AML-193 (cell line): ENCODE measurements around the gene AMMECR1.
A peak's percentile ranks its signal among the peaks of the same experiment; 100 is the strongest.
"Not testable (repeated sequence)": the region's sequence is repeated elsewhere in the genome, so short reads cannot be mapped to it uniquely, and the experiment has no call there.

Source experiments
- DNase-seq, 2 experiments: peaks; one replicate each; lab custom pipeline; 2025; lab: John Stamatoyannopoulos, UW

AMMECR1 gene

DNA sequence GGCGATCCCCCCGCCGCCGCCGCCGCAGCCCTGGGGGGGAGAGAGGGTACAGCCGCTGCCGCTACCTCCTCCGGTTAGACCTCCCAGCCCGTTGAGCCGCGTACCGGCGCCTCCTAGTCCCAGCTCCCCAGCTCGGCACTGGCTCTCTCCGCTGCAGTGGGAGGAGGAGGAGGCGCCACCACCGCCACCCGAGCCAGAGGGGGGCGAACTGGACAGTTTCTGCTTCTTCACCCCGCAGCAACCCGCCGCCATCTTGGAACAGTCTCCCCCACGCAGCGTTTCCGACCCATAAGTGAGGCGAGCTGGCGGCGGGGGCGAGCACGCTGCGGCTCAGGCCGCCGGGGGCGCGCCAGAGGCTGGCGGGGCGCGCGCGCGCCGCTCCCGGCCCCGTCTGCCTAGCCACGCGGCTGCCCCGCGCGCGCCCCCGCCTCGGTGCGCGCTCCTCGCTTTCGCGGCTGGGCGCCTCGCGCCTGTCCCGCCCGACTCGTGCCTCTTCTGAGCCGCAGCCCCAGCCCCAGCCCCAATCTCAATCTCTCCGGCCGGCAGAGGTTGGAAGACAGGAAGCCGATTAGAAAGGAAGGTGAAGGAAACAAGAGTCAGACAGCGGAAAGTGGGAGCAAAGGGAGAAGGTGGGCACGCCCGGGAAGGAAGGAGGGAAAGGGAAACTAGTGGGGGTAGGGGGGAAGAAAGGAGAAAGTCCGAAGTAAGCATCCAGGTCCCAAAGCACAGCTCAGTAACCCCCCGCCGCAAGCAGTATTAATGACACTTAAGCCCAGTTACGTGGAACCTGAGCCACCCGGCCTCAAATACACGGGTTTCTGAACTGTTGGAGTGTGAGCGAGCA lies at the start of gene AMMECR1:
TSS of gene AMMECR1 (minus strand) at position 266 of the 844 bp plus-strand sequence. CDS start at position 252, 14 bp downstream.
- DNase-seq, result peak; percentile 48 to 60

DNA sequence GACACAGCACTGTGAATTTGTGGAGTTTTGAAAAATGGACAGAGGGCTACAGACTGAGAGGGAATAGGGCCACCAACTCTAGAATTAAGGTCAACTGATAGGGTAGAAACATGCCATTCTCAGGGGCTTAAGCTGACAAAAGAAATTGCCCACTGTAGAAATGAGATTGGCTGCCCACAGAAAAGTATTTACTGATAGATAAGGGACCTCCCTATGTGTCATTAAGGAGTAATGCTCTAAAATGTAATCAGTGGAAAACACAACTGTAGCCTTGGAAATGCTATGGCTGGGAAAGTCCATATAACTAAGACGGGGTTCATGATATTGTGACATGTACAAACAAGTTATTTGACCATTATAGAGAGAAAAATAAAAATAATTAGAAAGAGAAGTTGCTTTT lies 45.4 kb upstream of the AMMECR1 start:
- no peak for DNase-seq

DNA sequence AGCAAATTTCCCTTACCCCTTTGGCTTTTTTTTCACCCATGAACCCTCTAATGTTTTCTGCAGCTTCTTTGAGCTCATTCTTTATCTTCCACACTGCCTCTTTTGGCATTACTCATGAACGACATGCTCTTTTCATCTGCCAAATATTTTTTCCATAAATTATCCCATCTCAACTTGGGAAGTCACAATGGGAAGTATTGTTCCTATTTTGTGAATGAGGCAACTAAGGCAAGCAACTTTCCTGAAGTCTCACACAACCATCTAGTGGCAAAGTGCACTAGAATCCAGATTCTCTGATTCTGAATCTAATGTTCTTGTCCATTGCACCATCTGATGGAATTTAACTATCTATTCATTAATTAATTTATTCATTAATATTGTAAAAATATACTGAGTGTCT lies 41.4 kb upstream of the AMMECR1 start:
- DNase-seq, result no peak

DNA sequence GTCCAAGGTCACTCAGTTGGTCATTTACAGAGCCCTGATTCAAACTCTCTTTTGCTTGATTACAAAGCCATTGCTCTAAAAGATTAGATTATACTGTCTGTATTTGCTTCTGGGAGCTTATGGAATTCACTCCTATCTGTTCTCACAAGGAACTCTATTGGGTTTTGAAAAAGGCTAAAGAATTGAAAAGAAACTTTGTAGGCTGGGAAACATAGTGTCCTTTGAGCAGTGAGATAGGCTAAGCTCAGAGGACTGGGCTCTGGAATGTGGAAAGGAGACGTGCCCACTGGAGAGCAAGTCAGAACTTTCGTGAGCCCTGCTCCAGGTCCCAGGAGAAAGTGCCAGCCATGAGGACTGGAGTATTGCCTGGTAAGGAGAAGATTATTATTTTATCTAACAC lies 40.7 kb upstream of the AMMECR1 start, which contains the start of gene RTL9:
TSS of gene RTL9 (plus strand) at position 301 of the 400 bp plus-strand sequence. CDS start 91,770 bp downstream, outside the sequence.
- DNase-seq, result no peak

DNA sequence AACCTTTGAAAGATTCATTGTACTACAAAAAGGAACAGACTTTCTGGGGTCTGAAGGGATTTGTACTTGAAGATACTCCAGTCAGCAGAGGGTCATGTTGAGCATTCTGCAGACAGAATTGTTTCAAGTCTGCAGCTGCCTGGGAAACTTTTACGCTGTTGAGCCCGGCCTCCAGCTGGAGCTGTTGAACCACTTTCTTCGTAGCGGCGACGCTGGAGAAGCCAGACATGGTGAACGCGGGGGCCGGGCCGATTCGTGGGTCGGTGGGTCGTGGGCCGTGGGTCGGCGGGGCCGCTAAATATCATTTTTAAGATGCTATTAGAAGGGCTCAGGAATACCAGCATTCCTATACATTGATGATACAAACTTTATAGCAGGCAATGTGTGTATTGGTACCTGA lies 28.8 kb upstream of the AMMECR1 start:
- DNase-seq, result no peak

DNA sequence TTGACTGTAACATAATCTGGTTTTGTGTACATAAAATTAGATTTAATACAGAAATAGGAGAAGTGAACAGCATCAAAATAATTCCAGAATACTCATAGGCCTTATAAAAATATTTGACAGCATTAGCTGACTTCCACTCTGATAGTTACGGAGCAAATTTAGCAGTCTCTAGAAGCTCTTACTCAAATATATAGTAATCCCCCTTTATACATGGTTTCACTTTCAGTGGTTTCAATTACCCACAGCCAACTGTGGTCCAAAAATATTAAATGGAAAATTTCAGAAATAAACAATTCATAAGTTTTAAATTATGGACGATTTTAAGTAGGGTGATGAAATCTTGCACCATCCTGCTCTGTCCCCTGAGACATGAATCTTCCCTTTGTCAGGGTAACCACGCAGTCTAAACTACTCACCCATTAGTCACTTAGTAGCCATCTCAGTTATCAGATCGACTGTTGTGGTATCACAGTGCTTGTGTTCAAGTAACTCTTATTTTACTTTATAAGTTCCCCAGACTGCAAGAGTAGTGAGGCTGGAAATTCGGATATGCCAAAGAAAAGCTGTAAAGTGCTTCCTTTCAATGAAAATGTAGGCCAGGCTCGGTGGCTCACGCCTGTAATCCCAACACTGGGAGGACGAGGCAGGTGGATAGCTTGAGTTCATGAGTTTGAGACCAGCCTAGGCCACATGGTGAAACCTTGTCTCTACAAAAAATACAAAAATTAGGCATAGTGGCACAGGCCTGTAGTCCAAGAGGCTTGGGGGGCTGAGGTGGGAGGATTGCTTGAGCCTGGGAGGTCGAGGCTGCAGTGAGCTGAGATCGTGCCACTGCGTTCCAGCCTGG lies 23.5 kb upstream of the AMMECR1 start:
- no peak for DNase-seq

DNA sequence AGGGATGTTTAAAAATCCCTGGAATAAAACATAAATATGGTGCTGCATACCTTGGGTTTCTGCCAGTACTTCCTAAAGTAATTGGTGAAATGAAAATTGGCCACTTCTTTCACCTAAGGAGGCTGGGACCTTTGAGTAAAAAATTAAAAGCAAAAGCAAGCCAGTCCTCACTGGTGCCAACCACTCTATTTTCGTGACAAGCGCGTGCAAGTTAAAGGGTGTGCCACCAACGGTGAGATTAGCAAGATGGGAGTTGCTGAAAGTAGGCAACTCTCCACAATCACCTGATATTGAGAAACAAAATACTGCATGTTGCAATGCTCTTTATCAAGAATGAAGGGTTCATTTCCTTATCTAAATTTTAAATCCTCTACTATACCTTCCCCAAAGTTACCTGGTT lies 21.1 kb upstream of the AMMECR1 start:
- no peak for DNase-seq

DNA sequence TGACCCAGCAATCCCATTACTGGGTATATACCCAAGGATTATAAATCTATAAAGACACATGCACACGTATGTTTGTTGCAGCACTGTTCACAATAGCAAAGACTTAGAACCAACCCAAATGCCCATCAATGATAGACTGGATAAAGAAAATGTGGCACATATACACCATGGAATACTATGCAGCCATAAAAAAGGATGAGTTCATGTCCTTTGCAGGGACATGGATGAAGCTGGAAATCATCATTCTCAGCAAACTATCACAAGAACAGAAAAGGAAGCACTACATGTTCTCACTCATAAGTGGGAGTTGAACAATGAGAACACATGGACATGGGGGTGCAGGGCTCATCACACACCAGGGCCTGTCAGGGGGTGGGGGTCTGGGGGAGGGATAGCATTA lies 15.6 kb upstream of the AMMECR1 start:
- not testable (repeated sequence) for DNase-seq

DNA sequence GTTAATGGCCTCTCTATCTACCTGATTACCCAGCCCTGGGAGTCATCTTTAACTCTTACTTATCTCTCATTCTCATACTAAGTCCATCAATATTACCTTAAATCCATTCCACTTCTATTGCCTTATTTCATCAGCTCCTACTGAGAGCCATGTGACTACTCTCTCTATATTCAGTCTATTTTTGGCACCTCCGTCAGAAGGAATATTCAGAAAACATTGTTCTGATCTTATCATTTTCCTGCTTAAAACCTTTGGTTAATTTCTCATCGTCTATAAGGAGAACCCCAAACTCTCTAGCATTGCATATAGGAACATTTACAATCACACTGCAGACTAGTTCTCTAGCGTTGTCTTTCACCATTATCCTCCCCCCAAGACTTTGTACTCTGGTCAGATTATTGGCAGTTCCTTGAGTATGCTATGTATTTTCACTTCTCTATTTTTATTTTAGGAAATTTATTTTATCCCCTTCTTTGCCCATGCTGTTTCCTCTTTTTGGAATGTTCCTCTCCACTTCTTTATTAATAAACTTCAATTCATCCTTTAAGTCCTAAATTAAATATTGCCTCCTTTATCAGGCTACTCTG lies 13.7 kb upstream of the AMMECR1 start:
- no peak for DNase-seq

DNA sequence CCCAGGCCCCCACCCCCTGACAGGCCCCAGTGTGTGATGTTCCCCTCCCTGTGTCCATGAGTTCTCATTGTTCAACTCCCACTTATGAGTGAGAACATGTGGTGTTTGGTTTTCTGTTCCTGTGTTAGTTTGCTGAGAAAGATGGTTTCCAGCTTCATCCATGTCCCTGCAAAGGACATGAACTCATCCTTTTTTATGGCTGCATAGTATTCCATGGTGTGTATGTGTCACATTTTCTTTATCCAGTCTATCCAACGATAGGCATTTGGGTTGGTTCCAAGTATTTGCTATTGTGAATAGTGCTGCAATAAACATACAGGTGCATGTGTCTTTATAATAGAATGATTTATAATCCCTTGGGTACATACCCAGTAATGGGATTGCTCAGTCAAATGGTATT lies 10.7 kb upstream of the AMMECR1 start:
- not testable (repeated sequence) for DNase-seq

DNA sequence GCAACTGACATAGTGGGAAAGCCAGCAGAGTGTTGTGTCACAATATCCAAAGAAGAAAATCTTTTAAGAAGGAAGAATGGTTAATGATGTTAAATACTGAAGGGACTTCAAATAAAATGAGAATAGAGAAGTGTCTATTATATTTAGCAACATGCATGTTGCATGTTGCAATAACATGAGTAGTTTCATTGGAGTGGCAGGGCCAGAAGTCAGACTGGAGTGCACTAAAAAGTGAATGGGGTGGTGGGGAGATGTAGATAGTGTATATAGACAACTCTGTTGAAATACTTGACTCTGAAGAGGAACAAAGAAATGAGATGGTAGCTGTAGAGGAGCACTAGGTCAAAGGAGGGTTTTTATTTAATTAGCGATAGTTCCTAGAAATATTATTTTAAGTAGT lies 9.5 kb upstream of the AMMECR1 start:
- DNase-seq, result peak; percentile 61 to 75

DNA sequence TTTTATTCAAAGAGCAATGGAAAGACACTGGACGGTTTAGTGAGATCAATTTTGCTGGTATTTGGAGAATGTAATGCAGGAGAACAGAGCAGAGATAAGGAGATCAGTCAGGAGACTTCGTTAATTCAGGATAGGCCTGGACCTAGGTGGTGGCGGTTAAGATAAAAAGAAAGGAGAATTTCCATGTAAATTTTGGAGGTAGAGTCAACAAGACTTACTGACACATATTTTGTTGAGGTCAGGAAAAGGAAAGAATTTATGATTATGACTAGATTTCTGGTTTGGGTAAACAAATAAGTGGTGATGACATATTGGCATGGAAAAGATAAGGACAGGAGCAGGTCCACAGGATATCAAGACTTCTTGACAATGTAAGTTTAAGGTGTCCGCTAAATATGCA lies 8.8 kb upstream of the AMMECR1 start:
- no peak for DNase-seq

DNA sequence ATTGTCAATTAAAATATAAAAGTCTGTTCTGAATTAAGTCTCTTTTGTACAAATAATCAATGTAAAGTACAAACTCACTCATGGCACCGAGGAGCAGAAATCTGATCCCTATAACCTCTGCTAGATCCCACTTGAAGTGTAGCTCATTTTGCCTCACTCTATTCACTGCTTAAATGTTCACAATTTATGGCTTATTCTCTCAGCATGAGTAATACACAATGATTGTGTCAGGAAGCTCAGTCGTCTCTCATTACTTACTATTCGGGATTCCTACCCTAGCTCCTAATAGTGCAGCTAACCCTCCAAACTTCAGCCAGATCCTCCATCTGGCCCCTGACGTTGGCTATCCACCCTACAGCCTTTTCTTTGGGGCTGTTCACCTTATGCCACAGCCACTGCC lies 4.7 kb upstream of the AMMECR1 start:
- DNase-seq, result no peak

DNA sequence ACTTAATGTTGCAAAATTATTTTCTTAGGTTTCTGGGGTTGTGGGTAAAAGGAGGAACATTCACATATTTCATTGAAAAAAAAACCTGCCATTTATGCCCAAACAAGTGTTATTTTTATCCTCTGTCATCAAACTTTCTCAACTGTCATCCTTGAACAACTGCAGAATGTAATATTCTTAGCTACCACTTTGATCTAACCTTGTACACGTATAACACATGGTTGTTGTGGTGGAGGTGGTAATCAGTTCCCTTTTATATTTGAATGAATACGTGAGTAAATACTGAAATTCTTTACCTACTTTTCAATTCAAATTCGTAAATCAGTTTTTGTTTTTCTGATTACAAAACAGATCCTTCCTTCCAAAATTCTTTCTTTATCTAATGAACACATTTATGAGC lies 3.8 kb upstream of the AMMECR1 start:
- DNase-seq, result no peak

DNA sequence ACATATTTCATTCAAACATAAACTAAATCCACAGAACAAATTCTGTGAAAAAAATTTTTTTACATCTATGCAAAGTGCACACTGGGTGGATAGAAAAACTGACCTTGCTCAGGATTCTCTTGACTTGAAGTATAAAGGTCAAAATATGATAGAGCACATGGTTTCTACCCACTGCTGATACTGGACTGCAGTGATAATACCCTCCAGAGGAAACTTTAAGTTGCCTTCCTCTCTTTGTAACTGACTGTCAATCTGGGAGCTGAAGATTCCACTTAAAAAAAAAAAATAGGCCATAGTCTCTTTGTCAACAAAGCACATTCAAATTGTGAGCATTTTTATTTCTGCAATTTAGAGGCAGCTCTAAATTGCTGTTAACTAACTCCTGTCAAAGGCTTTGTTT lies 3.2 kb upstream of the AMMECR1 start:
- no peak for DNase-seq

DNA sequence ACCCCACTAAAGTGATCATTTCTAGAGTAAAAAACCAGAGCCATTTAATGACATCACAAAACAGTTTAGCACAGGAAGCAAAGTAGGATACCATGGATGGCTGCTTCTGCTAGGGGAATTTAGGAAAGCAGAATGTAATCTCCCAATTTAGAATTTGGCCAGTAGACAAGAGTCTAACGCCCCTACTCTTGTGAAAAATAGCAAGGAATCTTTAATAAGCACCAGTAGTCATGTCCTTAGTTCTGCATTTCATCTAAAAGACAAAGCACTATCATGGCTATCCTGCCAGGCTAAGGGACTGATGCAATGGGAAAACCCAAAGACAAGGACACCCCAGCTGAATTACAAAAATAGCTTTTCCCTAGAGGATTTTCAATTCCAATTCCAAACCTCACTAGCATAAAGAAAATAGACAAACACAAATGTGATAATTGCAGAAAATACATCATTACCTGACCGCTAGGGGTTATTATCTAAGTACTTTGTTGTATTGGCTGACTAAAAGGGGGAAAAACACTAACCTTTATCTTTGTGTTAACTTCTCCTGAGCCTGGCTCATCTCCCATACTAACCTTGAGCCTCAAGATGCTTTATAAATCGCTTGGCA lies 2.6 kb upstream of the AMMECR1 start:
- DNase-seq, result no peak

DNA sequence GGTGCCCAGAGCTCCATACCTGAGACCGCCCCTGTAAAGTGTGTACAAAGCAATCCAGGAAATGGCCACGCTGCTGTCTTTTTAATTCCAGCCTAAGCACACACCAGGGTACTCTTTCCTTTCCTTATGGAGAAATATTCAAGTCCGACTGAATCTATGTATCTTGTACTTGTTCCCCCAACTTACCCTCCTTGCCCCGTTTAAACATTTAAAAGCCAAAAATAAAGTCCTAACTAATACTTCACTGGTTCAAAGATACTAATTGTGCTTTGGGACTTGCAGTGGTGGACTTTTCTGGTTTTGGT lies 731 bp upstream of the AMMECR1 start:
- peak in 1 of 2 experiments; percentile 12 for DNase-seq

DNA sequence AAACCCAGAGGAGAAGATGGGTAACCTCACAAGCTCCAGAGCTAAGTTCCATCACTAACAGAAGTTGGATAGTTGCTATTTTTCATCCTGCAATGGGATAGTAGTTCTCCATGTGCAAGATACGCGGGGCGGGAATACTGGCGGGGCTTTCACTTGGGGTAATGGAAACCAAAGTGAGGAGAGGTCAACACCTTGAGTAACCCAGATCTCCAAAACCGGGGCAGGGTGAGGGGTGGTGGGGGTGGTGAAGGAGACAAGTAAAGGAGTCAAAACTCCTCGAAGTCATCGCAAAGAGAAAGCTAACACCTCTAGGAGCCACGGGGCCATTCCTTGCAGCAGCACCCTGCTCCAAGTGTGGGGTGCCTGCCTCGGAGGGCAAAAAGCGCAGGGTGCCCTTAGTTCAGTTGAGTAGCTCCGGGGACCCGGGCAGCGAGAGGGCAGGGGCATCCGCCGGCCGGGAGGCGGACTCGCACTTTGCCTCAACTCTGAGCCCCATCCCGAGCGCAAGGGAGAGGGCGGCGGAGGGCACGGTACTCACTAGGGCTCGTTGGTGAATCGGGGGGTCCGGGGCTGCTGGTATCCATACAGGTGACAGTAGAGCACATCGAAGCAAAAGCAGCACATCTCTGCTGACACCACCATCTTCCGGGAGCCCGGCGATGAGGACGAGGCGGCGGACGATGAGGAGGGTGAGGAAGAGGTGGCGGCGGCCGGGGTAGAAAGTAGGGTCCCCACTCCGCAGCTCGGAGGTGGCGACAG lies 645 bp downstream of the AMMECR1 start:
- DNase-seq, result no peak

DNA sequence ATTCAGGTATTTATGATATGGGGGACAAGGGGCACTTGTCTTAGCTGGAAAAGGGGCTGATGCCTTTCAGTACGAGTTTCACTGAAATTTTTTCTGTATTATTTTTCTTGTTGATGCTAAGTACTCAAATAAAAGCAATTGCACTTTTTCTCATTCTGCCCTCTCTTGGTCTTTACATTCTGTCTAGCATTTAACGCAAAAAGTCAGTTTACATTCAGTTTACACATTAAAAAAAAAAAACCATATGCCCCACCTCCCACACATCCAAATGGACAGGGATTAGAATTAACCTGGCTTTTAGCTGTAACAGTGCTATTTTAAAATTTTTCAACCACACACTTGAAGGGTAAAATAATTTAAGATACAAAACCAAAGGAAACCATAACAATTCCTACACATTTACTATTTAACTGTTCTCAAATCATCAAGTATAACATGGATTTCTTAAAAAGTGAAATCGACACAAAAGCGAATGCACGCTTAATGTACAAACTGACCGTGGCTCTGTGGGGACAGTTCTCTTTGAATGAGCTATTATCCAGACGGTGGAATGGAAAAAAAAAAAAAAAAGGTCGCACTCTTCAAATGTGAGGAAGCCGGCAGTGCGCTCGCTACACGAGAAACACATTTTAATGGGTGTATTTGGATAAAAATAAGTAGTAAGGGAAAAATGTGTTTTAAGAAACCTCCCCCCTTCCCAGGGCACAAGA lies 1.4 kb downstream of the AMMECR1 start:
- DNase-seq, result no peak

DNA sequence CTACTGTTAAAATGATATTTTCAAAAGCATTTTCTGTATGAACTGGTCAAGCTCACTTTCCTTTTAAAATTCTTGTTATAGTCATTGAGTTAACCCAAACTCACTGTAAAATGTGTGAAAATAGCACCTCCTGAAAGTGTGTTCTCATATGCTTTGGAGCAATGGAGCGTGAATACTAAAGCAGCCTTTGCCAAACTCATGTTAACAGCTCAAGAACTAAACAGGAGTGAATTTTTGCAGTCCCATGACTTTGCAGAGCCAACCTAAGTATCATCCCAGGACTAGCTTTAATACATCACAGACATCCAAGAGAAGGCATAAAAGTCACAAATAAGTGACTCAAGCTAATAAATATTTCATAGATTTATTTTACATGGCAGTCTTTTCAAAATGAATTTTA lies 2.3 kb downstream of the AMMECR1 start:
- DNase-seq, result no peak
